ENCODE data around the gene OGFOD1. TPM values are rescaled to one million over a fixed set of nuclear protein-coding genes. Genes with fewer than 3 reads are reported as not detected.
A peak's percentile ranks its signal among the peaks of the same experiment; 100 is the strongest.

OGFOD1 gene
- total and polyA plus RNA-seq, 9 of the 15 experiments (the other 6 are each of a cell fraction or from before 2014, with no cell fraction given): 60.4 to 134 (median 85.8) TPM

- TF ChIP-seq ZNF311 (CRISPR knock-in tag; IDR thresholded peaks at IDR 0.05) (peak; percentile 79), LARP7 (IDR thresholded peaks at IDR 0.05) (no peak), AFF1 (IDR thresholded peaks at IDR 0.05; ENCODE audit: low read depth in 1 of 2, partially characterized antibody in 2 of 2) (peak in 1 of 2 experiments; percentile 63), TOE1 (IDR thresholded peaks at IDR 0.05; ENCODE audit: borderline replicate concordance) (no peak), TOE1 (CRISPR knock-in tag; IDR thresholded peaks at IDR 0.05; ENCODE audit: borderline replicate concordance, low read depth) (no peak), POU5F1 (IDR thresholded peaks at IDR 0.05; ENCODE audit: borderline replicate concordance, low read depth, low read length, partially characterized antibody) (no peak), ELF4 (CRISPR knock-in tag; IDR thresholded peaks at IDR 0.05) (no peak), ZNF3 (CRISPR knock-in tag; IDR thresholded peaks at IDR 0.05) (no peak), EHMT2 (IDR thresholded peaks at IDR 0.05) (no peak), ARNT (IDR thresholded peaks at IDR 0.05) (no peak), EP300 (IDR thresholded peaks at IDR 0.05; ENCODE audit: low read length) (peak; percentile 98), FOXJ2 (tag; IDR thresholded peaks at IDR 0.05) (peak; percentile 67; the same call in 1 of the 2 replicates), ZNF274 (IDR thresholded peaks at IDR 0.05; ENCODE audit: borderline replicate concordance, low read depth, low read length) (no peak), TCF3 (CRISPR knock-in tag; IDR thresholded peaks at IDR 0.05) (peak; percentile 90), CCNT2 (IDR thresholded peaks at IDR 0.05; ENCODE audit: borderline replicate concordance, extremely low read depth, insufficient read length, low read depth, low read length) (peak; percentile 92), KDM2B (CRISPR knock-in tag; IDR thresholded peaks at IDR 0.05) (no peak), SUPT5H (IDR thresholded peaks at IDR 0.05) (no peak), SAFB2 (IDR thresholded peaks at IDR 0.05; ENCODE audit: borderline replicate concordance, low read depth, low read length, severe bottlenecking) (no peak), CHD4 (IDR thresholded peaks at IDR 0.05; ENCODE audit: insufficient read depth, insufficient replicate concordance, low read depth, low read length, poor library complexity, severe bottlenecking) (no peak), ZC3H8 (IDR thresholded peaks at IDR 0.05) (no peak), RBM22 (IDR thresholded peaks at IDR 0.05; ENCODE audit: low read depth, low read length, poor library complexity, severe bottlenecking) (no peak), SMARCA5 (IDR thresholded peaks at IDR 0.05) (no peak), ZBTB2 (IDR thresholded peaks at IDR 0.05) (no peak), ZNF778 (CRISPR knock-in tag; IDR thresholded peaks at IDR 0.05) (no peak), BCL6 (CRISPR knock-in tag; IDR thresholded peaks at IDR 0.05) (peak; percentile 92; the same call in 1 of the 2 replicates)
Measured at GRCh38 chr16:56462064-56462796, 10.9 kb downstream of the OGFOD1 start (continued).
